HG03442 (cell line): ENCODE data around the gene ADAMTS2.

Source experiments
- ATAC-seq: cut with Tn5 transposase; IDR thresholded peaks from one replicate; pipeline ENCODE4 v1.9.1; 2021; ENCODE audit warnings: mild to moderate bottlenecking, moderate library complexity; ENCODE audit not compliant: unreplicated experiment

Gene ADAMTS2

DNA sequence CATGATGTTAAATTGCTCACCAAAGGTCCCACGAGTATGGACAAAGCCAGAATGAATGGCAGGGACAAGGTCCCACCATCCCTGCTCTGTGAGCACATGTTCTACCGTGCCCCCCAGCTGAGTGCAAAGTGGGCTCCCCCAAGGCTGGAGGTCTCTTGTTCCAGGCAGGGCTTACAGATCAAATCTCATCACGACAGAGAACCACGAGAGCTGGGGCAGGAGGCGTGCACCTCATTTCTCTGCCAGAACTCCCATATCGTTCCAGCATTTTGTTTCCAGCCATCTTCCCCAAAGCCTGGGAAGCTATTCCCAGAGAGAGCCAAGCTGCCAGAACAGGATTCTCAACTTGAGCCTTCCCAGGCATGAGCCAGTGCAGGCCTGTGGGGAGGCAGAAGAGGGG is 176.6 kb downstream of the ADAMTS2 start:
- ATAC-seq, result no peak

DNA sequence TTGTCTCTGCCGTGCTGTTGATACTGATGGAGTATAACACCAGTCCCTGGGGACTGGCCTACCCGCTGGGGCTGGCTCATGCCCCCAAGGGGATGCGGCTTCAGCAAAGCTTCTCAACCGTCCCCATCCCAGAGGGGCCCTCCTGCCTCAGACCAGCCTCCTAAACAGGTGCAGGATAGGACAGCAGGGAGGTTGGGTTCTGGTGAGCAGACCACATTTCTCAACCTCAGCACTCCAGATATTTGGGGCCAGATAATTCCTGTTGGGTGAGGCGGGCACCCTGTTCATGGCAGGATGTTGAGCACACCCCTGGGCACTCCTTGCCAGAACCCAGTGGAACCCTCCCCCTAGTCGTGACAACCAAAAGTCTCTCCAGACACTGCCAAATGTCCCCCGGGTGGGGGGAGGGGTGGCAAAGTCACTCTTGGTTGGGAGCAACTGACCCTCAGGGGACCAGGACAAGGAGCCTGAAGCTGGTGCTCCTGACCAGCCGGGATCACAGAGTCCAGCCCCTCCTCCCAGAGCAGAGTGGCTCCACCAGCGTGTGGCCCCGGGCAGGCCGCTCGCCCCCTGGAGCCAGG is 177.3 kb downstream of the ADAMTS2 start:
- ATAC-seq, result no peak

DNA sequence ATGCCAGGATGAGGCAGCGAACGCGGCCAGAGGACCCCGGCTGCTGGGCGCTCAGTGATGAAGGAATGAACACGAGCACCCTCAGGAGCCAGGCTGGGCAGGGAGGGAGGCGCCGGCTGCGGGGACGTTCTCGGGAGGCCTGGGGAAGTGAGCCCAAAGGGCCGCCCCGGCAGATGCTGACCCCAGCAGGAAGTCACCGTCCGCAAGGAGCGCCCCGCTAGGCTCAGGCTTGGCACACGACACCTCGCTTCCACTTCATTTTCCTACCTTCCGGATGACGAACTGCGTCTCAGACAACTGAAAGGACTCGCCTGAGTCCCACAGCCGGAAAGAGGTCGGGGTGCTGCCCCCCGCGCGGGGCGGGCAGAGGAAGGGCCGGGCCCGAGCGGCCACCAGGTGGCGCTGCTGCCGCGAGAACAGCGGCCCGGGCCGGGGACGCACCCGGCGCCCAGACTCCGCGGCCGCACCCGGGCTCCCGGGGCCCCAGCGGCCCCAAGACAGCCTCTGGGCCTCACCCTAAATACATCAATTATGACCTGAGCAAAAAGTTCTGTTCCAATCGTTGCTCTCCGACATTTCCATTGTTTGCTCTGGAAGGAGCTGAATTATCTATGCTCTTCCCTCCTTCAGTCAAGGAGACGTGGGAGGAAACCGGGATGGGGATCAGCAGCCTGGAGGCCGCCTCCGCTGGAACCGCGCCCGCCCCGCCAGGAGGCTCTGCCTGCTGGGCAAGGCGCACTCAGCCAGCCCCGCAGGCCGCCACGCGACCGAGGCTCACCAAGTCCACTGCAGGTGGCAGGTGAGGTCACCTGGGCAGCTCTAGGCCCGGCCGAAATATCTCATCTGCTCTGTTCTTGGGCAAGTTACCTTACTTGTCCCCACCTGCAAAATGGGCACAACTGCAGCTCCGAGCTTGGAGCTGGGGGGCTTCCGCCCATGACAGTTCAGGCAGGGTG is 178.1 kb downstream of the ADAMTS2 start:
- peak; percentile 60 for ATAC-seq

DNA sequence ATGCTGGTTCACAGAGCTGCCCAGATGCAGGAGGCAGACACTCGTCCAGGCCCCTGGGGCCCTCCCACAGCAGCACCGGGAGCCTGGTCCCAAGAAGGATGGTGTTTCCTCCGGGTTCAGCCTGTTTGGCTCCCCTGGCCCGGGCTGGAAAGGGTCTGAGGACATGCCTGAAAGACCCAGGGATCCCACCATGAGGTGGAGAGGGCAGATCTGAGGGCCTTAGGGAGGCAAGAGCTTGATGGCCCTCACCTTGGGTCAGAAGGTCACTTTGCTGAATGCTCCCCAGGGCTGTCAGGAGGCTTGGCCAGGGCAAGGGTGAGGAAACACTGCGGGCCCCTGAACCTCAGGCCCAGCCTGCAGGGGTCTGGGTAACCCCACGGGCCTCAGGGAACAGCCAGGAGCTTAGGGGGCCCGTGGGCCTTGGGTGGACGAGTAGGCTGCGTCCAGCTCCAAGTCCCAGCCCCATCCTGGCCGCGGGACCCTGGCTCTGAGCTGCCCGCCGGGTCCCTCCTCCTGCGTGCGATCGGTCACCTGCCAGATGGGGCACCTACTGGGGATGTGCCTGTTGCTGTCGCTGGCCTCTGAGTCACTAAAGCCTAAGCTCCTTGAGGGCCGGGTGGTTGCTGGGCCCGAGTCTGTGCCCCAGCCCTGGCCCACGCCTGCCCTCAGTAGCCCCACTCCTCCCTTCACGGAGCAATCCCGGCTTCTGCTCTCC is 178.9 kb downstream of the ADAMTS2 start:
- ATAC-seq, result peak; percentile 7

DNA sequence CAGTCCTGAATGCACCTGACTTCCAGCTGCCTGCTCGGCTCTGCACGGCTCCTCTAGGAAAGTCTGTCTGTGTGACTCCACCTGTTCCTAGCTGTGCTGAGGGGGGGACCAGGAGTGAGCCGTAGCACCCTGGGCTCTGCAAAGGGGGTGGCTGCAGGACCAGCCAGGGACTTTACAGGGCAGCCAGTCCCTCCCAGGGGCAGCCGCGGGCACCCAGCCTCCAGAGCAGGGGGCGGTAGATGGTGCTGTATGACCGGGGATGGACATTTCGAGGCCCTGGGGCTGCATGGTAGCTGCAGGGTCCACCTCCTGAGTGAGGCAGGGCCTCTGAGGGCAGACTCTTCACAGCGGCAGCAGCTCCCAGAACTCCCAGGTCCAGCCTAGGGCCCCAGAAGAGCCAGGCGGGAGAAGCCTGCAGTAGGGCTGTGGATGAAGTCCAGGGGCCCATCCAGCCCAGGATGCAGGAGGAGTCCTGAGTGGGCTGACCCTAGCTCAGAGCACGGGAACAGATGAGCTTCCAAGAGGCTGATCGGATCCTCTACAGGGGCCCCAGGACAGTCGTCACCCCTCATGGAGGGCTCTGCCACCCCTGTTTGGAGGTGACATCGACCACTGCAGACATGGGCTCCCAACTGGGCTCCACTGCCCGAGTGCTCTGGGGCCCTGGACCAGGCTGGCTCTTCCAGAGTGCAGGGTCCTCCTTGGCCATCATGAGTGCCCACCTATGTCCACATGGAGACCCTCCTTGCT is 179.7 kb downstream of the ADAMTS2 start:
- ATAC-seq, result no peak

DNA sequence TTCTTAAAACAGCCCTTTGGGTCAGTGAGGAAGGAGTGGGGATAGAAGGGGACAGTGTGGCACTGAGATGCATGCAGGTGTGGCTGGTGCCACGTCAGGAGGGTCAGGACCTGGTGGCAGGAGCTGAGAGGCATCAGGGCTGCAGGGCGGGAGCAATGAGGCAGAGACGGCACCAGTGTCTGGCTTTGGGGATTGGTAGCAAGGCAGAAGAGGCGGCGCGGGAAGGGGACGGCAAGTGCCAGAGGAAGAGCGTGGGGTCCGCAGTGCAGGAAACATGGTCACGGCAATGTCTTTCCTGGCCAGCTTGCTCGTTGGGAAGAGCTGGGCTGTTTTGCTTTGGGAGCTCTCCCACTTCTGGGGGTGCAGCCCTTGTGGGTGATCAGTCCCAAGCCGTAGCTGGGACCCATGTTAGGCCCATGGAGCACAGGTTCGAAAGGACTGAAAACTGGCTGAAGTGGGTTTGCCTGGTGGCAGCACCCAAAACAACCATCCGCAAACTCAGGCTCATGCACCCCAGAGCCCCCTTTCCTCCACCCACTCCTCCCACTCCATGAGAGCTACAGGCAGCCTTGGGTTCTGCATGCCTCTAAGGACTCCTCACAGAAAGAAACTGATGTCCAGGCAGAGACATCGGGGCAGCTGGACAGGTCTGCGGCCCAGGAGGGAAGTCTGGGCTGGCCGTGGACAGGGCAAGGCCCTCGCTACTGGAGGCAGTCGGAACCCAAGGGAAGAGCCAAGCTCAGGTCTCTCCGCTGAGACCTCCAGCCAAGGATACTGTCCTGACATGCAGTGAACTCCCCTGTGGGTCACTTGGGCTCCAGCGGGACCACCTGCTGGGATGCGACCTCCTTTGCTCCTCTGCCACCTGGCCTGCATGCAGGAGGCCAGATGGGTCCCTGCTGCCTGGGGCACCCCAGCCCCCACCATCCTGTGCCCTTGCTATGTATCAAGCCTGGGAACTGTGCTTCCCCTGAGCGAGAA is 180.6 kb downstream of the ADAMTS2 start:
- ATAC-seq, result no peak

DNA sequence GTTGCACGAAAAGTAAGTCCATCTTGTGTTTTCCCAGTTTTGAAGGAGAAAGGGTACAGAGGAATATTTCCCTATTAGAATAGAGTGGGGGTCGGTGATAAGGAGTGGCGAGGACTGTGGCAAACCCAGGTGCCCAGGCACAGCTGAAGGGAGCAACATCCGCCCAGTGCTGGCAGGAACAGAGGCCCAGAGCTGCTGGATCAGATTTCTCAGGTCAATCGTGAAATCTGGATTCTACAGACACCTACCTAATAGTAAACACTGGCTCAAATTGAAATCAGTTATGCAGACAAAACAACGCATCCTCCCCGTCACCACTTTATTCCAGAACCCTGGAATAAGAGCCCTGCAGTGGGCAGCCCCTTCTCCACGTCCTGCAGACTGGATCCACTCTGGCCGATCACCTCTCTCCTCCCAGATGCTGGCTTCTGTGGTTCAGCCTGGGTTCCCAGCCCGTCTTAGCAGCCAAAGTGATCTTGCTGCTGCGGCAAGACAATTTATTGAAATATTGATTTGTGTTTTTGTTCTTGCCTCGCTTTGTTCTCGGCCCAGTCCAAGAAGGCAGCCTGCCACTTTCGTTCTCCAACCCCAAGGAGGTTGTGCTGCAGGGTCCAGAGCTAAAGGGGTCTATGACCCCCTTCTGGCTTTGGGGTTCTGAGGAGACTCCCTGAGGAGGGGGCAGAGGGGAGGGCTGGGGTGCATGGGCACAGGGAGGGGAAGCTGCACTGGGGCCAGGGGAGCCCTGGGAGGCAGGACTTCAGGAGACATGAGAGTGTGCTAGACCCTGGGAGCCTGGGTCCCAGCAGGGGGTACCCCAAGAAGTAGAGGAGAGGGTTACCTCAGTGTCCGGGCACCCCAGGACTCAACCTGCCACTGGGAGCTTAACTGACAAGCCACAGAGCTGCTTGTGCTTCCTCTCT is 181.8 kb downstream of the ADAMTS2 start:
- ATAC-seq, result no peak

DNA sequence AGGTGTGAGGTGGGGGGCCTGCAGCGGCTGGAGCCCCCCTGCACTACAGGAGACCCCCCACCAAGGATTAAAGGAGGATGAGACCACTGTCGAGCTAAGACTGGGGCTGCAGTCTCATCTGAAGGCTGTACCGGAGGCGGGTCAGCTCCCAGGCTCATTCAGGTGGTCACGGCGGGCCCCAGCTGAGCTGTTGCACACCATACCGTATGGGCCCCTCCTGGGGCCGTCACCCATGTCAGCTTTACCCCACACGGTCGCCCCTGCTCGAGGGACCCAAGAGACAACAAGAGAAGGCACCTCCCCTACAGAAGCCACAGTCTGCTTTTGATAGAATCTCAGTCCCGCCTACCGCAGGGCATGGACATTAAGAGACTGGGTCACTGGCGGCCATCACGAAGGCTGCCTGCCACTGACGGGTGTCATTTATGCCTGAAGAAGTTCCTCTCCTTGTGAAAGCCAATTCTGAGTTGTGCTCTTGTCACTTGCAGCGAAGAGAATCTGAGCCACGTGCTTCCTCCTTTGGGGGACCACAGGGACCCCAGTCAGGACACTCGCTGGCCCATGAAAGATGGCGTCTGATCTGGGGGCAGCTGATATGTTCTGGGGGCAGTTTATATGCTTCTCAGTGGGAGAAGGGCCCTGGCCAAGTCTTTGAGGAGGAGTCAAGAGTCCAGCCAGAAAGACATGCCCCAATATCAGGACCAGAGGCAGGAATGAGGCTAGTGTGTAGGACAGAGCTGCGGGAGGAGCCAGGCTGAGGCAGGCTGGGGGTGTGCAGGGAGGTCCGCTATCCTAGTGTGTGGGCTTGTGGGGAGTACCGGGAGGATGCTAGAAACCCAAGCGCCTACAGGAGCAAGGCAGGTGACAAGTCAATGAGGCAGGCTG is 182.7 kb downstream of the ADAMTS2 start:
- no peak for ATAC-seq

DNA sequence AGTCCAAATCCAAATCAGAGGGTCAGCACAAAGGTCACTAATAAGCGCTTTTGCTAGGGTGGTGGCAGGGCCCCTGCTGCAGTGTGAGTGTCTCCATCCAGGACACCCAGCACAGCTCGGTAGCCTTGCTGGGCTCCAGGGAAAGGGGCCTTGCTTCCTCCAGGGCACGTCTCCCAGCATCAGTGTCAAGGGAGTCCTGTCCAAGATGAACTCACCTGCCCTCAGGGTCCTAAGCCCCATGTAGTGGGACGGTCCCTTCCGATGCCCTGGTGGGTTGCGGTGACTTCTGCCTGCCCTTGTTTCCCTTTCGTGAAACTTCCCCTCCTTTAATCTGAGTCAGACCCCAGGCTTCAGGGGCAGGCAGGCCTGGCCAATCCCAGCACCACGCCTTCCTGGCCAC is 183.4 kb downstream of the ADAMTS2 start:
- no peak for ATAC-seq

DNA sequence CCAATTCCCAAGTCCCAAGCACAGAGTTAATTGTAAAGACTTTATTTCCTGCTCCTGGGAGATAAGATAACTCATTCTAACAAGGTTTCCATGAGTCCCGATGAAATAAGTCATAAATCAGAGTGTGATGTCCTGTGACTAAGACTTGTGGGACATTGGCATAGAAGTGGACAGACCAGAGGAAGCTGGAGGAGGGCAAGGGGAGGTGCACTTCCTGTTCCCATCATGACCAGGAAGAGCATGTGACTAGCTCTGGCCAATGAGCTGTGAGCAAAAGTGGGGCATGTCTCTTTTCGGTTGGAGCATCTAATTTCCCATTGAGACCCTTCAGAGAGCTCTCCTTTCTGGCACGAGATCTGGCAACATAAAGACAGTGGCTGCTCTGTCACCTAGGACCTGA is 184.7 kb downstream of the ADAMTS2 start:
- ATAC-seq, result no peak

DNA sequence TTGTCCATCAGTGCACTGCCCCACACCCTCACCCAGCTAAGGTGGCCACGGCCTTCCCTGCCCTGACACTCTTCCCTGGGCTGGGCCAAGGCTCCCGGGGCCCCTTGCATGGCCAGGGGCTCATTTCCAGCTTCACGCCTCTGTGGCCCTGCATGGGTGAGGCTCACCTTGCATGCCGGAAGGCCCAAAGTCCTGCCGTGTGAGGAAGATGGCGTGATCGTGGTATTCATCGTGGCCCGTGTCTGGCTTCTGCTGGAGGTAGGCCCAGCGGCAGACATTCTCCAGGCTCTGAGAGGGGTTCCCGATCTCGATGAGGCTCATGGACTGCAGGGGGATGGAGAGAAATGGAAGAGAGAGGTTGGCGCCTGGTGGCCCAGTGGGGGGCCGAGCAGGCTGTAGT is 186.7 kb downstream of the ADAMTS2 start:
- no peak for ATAC-seq

DNA sequence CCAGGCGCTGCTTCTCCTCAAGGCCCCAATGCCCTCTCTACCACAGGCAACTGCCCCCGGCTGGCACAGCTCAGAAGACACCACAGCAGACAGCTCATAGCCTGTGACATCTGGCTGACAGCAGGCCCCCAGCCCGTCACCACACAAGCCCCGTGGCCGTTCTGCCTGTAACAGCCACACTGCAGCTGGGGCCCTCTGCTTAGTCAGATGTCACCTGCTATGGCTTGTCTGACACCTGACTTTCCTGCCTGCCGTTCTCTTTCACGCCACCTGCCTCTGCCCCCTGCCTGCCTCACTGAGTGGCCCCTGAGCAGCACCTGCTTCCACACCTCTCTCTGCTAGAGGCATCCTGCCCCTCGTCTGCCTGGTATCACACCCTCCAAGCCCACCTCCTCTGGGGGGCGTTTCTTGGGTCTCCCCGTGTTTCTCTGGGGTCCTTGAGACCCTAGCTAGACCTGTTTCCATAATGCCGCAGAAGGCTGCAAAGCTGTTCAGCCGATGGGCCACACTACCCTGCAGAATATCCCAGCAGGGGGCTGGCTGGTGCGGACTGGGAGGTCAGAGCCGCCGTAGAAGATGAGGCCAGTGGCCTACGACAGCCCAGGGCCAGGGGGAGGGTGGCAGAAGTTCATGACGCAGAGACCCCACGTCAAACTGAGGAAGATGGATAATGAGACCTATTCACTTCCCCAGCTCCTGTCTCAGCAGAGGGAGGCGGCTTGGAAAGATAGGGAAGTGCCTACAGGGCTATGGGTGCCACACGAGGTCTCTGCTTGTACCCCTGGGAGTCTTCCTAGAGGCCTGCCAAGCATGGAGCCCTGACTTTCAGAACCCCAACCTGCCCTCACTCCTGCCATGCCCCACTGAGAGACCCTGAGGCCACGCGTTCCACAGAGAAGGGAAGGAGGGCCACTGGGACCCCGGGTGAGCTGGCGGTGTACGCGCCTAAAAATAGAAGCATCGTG is 190.0 kb downstream of the ADAMTS2 start:
- ATAC-seq, result no peak

DNA sequence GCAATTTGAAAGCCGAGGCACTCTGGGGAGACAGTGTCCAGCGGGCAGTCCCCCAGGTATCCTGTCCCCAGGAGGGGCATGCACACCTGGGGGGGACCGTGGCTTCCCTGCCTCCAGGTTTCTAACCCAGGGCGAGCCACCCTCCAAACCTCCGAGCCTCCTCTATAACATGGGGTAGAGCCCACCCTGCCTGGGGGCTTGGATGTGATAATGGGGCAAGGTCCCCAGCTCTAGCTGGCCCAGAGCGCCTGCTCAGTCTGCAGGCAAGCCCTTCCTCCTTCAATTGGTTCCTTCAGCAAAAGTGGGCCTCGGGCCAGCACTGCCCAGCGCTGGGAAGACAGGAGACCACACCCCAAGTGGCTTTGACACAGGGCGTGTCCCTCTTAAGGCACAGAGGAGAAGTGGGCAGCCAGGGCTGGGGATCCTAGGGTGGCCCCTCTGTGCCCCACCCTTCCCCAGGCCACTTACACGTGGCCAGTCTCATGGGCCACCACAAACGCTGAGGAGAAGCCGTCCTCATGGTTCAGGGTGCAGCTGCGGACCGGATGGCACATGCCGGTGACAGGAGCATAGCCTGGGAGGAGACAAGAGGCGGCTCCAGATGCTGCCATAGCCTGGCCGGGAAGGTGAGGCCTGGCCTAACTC is 190.8 kb downstream of the ADAMTS2 start:
- ATAC-seq, result no peak

DNA sequence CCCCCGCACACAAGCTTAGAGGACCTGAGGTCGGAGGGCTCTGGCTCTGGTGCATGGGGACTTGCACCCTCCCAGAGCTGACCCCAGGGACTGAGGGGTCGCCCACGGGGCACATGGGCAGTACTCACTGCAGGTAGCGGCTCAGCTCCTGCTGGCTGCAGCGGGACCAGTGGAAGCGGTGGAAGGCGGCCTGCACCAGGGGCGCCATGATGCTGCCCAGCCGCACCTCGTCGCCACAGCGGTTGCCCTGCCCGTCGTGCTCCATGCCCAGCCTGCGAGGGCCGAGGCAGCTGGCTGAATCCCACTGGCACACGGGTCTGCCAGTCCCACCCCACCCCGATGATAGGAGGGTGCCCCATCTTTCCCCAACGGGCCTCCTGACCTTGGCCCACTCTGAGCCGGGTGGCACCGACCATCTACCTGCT is 191.3 kb downstream of the ADAMTS2 start:
- ATAC-seq, result no peak

DNA sequence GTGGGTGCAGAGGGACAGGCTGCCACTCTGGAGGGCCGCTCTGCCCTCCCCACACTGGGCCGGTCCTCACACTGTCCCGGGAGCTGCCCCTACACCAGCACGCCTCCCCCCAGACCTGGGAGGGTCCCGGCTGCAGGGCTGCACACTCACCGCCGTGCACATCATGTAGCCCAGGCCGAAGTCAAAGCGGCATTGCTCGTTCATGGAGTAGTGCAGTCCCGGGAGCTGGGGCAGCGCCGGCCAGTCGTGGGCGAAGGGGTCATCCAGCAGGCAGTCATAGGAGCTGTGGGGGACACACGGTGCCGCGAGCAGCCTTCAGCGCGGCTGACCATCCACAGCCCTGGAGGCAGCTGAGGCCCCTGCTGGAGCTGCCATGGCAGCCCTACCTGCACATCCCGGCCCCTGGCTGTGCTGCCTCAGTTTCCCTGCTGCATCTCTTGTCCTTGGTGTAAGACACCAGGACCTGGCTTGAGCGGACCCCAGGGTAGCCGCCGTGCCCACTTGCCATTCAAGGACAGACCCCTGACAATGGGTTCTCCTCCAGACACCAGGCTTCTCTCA is 191.8 kb downstream of the ADAMTS2 start:
- no peak for ATAC-seq

DNA sequence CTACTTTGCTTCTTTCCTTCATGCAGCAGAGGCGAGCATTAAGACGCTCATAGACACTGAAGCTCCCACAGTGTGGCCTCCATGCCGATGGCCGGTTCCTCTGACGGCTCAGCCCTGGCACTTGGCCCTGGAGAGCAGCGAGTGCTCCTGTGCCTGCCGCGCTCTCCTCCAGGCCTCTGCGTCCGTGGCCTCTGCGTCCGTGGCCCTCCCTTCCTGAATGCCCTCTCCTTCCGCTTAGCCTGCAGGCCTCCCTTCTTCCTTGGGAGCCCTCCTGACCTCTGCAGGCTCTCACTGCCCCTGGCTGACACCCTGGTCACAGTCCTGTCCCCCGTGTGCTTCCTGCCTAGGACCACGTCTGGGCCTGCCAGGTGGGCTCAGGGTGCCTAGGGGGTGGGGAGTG is 192.3 kb downstream of the ADAMTS2 start:
- no peak for ATAC-seq
